Peyer's patch (tissue), 4 donors: ENCODE data around the gene PTPRK.

Experiments used
- POLR2A ChIP-seq, 2 donors: fragments of 450-650 bp; IDR thresholded peaks; one replicate each; pipeline ENCODE4 v1.5.1; 2017; ENCODE audit warnings: antibody characterized with exemption in 2 of 2, mild to moderate bottlenecking in 2 of 2, moderate library complexity in 2 of 2
- TF ChIP-seq, protein P1 (sequence below), 6 experiments: fragments of 450-650 bp in 4 of 6; fragments of 200-600 bp in 2 of 6; sonication (generic) in 1 of 6; IDR thresholded peaks; one replicate each; pipeline ENCODE4 v1.5.1; 2017 to 2019; ENCODE audit warnings: antibody characterized with exemption in 6 of 6, mild to moderate bottlenecking in 3 of 6, moderate library complexity in 1 of 6

DNA sequence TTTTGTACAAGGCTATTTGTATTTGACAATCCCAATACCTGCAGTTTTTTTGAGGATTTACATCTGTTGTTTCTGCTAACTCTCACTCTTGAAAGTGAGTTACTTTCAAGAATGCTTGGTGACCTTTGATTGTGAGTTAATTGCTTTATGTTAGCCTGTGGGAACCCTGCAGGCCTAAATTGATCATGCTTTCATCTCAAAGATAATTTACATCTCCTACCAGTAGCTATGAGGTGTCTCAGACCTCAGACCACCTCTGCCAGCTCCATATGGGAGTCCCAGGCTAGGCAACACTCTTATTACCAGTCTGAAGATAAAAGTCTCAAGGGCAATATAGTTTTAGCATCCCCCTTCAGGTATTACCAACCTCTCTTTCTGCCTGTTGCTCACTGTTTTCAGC lies 503.1 kb downstream of the PTPRK start:
- TF ChIP-seq, protein P1, sequence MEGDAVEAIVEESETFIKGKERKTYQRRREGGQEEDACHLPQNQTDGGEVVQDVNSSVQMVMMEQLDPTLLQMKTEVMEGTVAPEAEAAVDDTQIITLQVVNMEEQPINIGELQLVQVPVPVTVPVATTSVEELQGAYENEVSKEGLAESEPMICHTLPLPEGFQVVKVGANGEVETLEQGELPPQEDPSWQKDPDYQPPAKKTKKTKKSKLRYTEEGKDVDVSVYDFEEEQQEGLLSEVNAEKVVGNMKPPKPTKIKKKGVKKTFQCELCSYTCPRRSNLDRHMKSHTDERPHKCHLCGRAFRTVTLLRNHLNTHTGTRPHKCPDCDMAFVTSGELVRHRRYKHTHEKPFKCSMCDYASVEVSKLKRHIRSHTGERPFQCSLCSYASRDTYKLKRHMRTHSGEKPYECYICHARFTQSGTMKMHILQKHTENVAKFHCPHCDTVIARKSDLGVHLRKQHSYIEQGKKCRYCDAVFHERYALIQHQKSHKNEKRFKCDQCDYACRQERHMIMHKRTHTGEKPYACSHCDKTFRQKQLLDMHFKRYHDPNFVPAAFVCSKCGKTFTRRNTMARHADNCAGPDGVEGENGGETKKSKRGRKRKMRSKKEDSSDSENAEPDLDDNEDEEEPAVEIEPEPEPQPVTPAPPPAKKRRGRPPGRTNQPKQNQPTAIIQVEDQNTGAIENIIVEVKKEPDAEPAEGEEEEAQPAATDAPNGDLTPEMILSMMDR (IDR thresholded peaks at IDR 0.05), result no peak
- TF ChIP-seq POLR2A (IDR thresholded peaks at IDR 0.05), result no peak
